Glutamatergic neuron (in vitro differentiated cells): ENCODE data around the gene CTSA. TPM values are rescaled to one million over a fixed set of nuclear protein-coding genes. Genes with fewer than 3 reads are reported as not detected.

Source experiments
- DNase-seq: peaks from one replicate; pipeline ENCODE4 v3.0.0; 2022
- H3K27ac Mint-ChIP-seq: one replicate; pipeline ENCODE4 v1.8.0; 2020; ENCODE audit warnings: mild to moderate bottlenecking, mixed read lengths, inconsistent platforms; ENCODE audit not compliant: unreplicated experiment
- H3K27me3 Mint-ChIP-seq: one replicate; pipeline ENCODE4 v1.8.0; 2020; ENCODE audit warnings: mild to moderate bottlenecking, moderate library complexity, mixed read lengths, inconsistent platforms; ENCODE audit not compliant: unreplicated experiment
- H3K36me3 Mint-ChIP-seq: one replicate; pipeline ENCODE4 v1.8.0; 2020; ENCODE audit warnings: mild to moderate bottlenecking, mixed read lengths, inconsistent platforms; ENCODE audit not compliant: unreplicated experiment
- H3K4me1 Mint-ChIP-seq: one replicate; pipeline ENCODE4 v1.8.0; 2020; ENCODE audit warnings: mild to moderate bottlenecking, low read depth, mixed read lengths, inconsistent platforms; ENCODE audit not compliant: unreplicated experiment
- H3K4me3 Mint-ChIP-seq: one replicate; pipeline ENCODE4 v1.8.0; 2020; ENCODE audit warnings: mild to moderate bottlenecking, mixed read lengths, inconsistent platforms; ENCODE audit not compliant: unreplicated experiment
- H3K9me3 Mint-ChIP-seq: one replicate; pipeline ENCODE4 v1.8.0; 2020; ENCODE audit warnings: mild to moderate bottlenecking, moderate library complexity, mixed read lengths, inconsistent platforms; ENCODE audit not compliant: unreplicated experiment
- total RNA-seq: library from RNA; stranded (reverse); fragmentation: NEBNext Ultra II Directional; extraction: Animal tissue kit (Norgen Biotek cat#: 25700); gene quantifications from one replicate; pipeline ENCODE4 v1.2.1, GENCODE V29; 2021; ENCODE audit not compliant: unreplicated experiment
- TF ChIP-seq, protein P1 (sequence below): fragments of 200-600 bp; sonication (generic); IDR thresholded peaks from one replicate; pipeline ENCODE4 v1.5.0; 2021; ENCODE audit not compliant: partially characterized antibody, unreplicated experiment

Gene CTSA
- total RNA-seq, 1 donor from 2014 or later = 63.7 TPM

DNA sequence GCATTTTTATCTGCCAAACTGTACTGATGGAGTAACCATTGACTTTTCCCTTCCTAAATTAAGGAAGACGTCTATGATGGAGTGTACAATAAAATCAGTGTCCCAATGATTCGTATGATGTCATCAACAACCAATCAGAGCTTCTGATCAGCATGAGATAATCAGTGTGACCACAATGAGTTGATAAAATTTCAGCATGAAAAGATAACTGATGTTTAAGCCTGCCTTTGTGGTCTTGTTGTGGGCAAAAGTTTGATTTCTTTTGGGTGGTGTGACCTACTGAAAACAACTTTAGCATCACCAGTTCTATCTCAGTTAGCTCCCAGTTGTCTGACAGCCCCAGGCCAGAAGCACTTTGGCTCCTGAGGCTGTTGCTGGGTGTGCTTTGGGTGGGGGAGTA, 46.6 kb downstream of the CTSA start:
- Mint-ChIP-seq H3K9me3 (peaks cover 11% of the 10 kb centered on the region), H3K27me3 (peaks cover 13% of the 10 kb centered on the region), H3K36me3 (no peaks in the 10 kb centered on the region), H3K27ac (no peak overlapping the region), H3K4me3 (no peak overlapping the region), H3K4me1 (peaks cover 12% of the 10 kb centered on the region)
- TF ChIP-seq, protein P1, sequence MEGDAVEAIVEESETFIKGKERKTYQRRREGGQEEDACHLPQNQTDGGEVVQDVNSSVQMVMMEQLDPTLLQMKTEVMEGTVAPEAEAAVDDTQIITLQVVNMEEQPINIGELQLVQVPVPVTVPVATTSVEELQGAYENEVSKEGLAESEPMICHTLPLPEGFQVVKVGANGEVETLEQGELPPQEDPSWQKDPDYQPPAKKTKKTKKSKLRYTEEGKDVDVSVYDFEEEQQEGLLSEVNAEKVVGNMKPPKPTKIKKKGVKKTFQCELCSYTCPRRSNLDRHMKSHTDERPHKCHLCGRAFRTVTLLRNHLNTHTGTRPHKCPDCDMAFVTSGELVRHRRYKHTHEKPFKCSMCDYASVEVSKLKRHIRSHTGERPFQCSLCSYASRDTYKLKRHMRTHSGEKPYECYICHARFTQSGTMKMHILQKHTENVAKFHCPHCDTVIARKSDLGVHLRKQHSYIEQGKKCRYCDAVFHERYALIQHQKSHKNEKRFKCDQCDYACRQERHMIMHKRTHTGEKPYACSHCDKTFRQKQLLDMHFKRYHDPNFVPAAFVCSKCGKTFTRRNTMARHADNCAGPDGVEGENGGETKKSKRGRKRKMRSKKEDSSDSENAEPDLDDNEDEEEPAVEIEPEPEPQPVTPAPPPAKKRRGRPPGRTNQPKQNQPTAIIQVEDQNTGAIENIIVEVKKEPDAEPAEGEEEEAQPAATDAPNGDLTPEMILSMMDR = no peak
- no peak for DNase-seq

DNA sequence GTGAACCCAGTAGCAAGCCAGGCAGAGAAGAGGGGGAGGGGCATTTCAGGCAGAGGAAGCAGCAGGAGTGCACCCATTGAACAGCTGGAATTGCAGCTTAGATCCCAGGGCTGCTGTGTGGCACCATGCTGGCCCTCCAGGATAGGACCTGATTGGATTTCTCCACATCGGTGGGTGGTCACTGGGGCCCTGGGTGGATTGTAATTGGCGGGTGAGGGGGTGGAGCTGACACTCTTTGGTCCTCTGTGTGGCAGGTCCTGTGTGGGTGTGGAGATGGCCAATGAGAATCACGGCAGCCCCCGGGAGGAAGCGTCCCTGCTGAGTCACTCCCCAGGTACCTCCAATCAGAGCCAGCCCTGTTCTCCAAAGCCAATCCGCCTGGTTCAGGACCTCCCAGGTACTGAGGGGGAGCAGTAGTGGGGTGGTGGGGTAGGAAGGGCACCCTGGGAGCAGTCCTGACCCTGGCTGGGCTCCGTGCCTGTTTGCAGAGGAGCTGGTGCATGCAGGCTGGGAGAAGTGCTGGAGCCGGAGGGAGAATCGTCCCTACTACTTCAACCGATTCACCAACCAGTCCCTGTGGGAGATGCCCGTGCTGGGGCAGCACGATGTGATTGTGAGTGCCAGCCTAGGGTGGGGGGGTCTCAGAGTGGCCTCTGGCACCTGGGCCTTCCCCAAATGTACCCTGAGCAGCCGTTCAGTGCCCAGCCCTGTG, 47.7 kb downstream of the CTSA start:
- no peak for DNase-seq
- Mint-ChIP-seq H3K9me3 (peaks cover 7% of the 10 kb centered on the region), H3K4me1 (peaks cover 8% of the 10 kb centered on the region), H3K27me3 (peaks cover 9% of the 10 kb centered on the region), H3K36me3 (no peaks in the 10 kb centered on the region), H3K27ac (no peak overlapping the region), H3K4me3 (no peak overlapping the region)
- TF ChIP-seq, protein P1 = no peak

DNA sequence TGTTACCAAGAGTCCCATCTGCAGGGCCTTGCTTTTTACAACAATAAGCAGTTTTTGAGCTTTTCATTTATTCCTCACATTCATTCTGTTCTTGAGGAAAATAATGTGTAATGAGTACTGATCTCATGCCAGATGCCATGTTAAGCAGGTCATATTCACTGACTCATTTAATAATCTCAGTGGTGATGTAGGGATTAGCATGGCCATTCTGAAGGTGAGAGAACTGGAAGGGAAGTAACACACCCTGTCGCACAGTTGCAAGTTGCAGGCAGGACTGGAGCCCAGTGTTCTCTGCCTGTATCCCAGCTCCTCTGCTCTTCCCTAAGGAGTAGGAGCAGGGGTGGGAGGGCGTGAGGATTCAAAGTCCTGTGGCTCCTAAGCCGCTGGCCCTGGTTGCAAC, 48.9 kb downstream of the CTSA start:
- Mint-ChIP-seq H3K4me3 (no peak overlapping the region), H3K36me3 (no peaks in the 10 kb centered on the region), H3K27me3 (peaks cover 5% of the 10 kb centered on the region), H3K27ac (no peak overlapping the region), H3K4me1 (peaks cover 8% of the 10 kb centered on the region), H3K9me3 (peaks cover 3% of the 10 kb centered on the region)
- DNase-seq = no peak
- TF ChIP-seq, protein P1 = no peak

DNA sequence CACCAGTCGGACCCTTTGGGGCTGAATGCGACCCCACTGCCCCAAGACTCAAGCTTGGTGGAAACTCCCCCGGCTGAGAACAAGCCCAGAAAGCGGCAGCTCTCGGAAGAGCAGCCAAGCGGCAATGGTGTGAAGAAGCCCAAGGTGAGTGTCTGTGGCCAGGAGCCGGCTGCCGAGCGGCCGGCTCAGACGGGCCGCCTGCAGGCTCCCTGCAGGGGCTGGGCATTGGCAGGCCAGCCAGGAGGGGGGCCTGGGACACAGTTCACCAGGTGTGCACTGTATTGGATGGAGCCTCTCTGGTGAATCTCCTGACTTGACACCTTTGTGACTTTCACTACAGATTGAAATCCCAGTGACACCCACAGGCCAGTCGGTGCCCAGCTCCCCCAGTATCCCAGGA, 49.3 kb downstream of the CTSA start:
- Mint-ChIP-seq H3K27ac (no peak overlapping the region), H3K27me3 (peaks cover 3% of the 10 kb centered on the region), H3K4me1 (peaks cover 8% of the 10 kb centered on the region), H3K9me3 (no peaks in the 10 kb centered on the region), H3K4me3 (no peak overlapping the region), H3K36me3 (no peaks in the 10 kb centered on the region)
- TF ChIP-seq, protein P1 = no peak
- DNase-seq = no peak

DNA sequence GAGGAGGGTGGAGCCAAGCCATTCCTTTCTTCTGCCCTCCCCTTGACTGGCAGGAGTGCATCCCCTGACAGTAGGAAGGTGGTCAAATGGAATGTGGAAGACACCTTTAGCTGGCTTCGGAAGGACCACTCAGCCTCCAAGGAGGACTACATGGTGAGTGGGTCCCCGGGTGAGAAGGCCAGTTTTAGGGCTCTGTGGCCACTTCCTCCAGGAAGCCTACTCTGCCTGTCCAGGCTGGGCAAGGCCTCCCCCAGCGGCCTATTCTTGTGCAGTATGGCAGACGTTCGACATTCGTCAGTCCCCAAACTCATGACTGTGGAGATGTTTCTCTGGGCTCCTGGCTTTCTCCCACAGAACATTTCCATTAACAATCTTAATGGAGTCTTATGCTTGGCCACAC, 52.5 kb downstream of the CTSA start:
- DNase-seq = no peak
- Mint-ChIP-seq H3K4me1 (no peaks in the 10 kb centered on the region), H3K4me3 (no peak overlapping the region), H3K27me3 (no peaks in the 10 kb centered on the region), H3K36me3 (no peaks in the 10 kb centered on the region), H3K27ac (no peak overlapping the region), H3K9me3 (no peaks in the 10 kb centered on the region)
- TF ChIP-seq, protein P1 = no peak
